Prostate gland (tissue), 2 donors: Measurements from ENCODE around the gene HSPA4L. TPM values are rescaled to one million over a fixed set of nuclear protein-coding genes. Genes with fewer than 3 reads are reported as not detected.

Experiments
- DNase-seq: peaks from one replicate; pipeline ENCODE4 v3.0.0-alpha.2; 2019; ENCODE audit warnings: low spot score
- H3K27ac ChIP-seq, 2 donors: fragments of 200-600 bp; sonication (generic); 2 replicates each; pipeline ENCODE4 v1.5.1; 2017 to 2019
- H3K27me3 ChIP-seq: fragments of 200-600 bp; sonication (generic); replicated peaks from 2 replicates; pipeline ENCODE4 v1.5.1; 2019; ENCODE audit not compliant: insufficient read depth
- H3K36me3 ChIP-seq, 2 donors: fragments of 200-600 bp; sonication (generic); 1 replicate in 1 of 2; 2 replicates in 1 of 2; pipeline versions ENCODE4 v1.5.1 to v1.8.1; 2017 to 2019
- H3K4me1 ChIP-seq: fragments of 200-600 bp; sonication (generic); replicated peaks from 2 replicates; pipeline ENCODE4 v1.5.1; 2019
- H3K4me3 ChIP-seq, 2 donors: fragments of 200-600 bp; sonication (generic); 2 replicates each; pipeline ENCODE4 v1.5.1; 2017 to 2019
- H3K9me3 ChIP-seq: fragments of 200-600 bp; sonication (generic); 2 replicates; pipeline ENCODE4 v1.5.1; 2017
- POLR2A ChIP-seq: fragments of 450-650 bp; IDR thresholded peaks from one replicate; pipeline ENCODE4 v1.6.1; 2016; ENCODE audit warnings: antibody characterized with exemption, mild to moderate bottlenecking
- POLR2AphosphoS5 ChIP-seq: sonication (generic); formaldehyde crosslinking; IDR thresholded peaks from one replicate; pipeline ENCODE4 v1.6.1; 2017; ENCODE audit warnings: antibody characterized with exemption
- WGBS: methylation state at CpG from one replicate; pipeline ENCODE4 v1.1.5; 2018; 5-methylcytosine and 5-hydroxymethylcytosine counted together
- intact Hi-C: fragments of 100-400 bp; cut with DNase I; formaldehyde crosslinking; loops from one replicate; pipeline ENCODE4 v1.14.2; 2022
- total RNA-seq, 2 donors: library from RNA; depleted of rRNA; stranded (reverse); fragments of >200 nt; gene quantifications; one replicate each; pipeline ENCODE4 v1.1.0, GENCODE V29; 2016
- TF ChIP-seq, protein P1 (sequence below), 4 experiments: fragments of 200-600 bp in 2 of 4; fragments of 450-650 bp in 2 of 4; sonication (generic) in 2 of 4; IDR thresholded peaks; 1 replicate in 3 of 4; 2 replicates in 1 of 4; pipeline ENCODE4 v1.5.1; 2016 to 2019; ENCODE audit warnings: antibody characterized with exemption in 4 of 4, mild to moderate bottlenecking in 2 of 4, moderate library complexity in 2 of 4

HSPA4L gene
- total RNA-seq, 2 donors from 2014 or later = 8.8 to 12.9 TPM

- H3K27ac ChIP-seq = no peak overlapping the region
- H3K36me3 ChIP-seq = no peaks in the 10 kb centered on the region
- no peaks in the 10 kb centered on the region for H3K4me1 ChIP-seq
- H3K4me3 ChIP-seq = no peak overlapping the region
- no peak for DNase-seq
- H3K9me3 ChIP-seq = no peaks in the 10 kb centered on the region
- H3K27me3 ChIP-seq = no peaks in the 10 kb centered on the region
- intact Hi-C loops = no loop called here
- 68% methylated on average over 2 of the region's 2 CpGs for WGBS
- TF ChIP-seq, protein P1, sequence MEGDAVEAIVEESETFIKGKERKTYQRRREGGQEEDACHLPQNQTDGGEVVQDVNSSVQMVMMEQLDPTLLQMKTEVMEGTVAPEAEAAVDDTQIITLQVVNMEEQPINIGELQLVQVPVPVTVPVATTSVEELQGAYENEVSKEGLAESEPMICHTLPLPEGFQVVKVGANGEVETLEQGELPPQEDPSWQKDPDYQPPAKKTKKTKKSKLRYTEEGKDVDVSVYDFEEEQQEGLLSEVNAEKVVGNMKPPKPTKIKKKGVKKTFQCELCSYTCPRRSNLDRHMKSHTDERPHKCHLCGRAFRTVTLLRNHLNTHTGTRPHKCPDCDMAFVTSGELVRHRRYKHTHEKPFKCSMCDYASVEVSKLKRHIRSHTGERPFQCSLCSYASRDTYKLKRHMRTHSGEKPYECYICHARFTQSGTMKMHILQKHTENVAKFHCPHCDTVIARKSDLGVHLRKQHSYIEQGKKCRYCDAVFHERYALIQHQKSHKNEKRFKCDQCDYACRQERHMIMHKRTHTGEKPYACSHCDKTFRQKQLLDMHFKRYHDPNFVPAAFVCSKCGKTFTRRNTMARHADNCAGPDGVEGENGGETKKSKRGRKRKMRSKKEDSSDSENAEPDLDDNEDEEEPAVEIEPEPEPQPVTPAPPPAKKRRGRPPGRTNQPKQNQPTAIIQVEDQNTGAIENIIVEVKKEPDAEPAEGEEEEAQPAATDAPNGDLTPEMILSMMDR (IDR thresholded peaks at IDR 0.05) = no peak
- TF ChIP-seq POLR2AphosphoS5 (no peak), POLR2A (no peak)
These were observed 40.3 kb downstream of the HSPA4L start for GRCh38 chr4:127822430-127822829.

DNA sequence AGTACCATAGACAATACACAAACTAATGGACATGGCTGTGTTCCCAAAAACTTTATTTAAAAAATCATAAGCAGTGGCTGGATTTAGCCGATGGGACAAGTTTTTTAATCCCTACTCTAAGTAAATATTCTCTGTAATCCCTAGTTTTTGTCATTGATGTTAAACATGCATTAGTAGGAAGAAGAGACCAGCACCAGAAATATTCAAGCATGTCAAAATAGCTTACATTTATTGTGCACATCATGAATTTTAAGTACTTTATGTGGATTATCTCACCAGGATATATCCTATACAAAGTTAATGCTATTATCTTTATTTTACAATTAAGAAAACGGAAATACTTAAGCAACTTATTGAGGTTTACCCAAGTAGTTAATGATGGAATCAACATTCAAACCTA lies 46.0 kb downstream of the HSPA4L start:
- no peaks in the 10 kb centered on the region for H3K4me1 ChIP-seq
- intact Hi-C loops = no loop called here
- no peak for TF ChIP-seq POLR2A
- TF ChIP-seq, protein P1 (IDR thresholded peaks at IDR 0.05) = no peak
- TF ChIP-seq POLR2AphosphoS5 = no peak
- WGBS = 93% methylated on average over 2 of the region's 2 CpGs
- no peak overlapping the region for H3K4me3 ChIP-seq
- no peaks in the 10 kb centered on the region for H3K27me3 ChIP-seq
- H3K9me3 ChIP-seq = no peaks in the 10 kb centered on the region
- no peaks in the 10 kb centered on the region for H3K36me3 ChIP-seq
- no peak overlapping the region for H3K27ac ChIP-seq
- DNase-seq = no peak

- Histone ChIP-seq H3K36me3 (no peaks in the 10 kb centered on the region), H3K27ac (no peak overlapping the region), H3K4me1 (no peaks in the 10 kb centered on the region), H3K27me3 (no peaks in the 10 kb centered on the region), H3K4me3 (no peak overlapping the region), H3K9me3 (no peaks in the 10 kb centered on the region)
- TF ChIP-seq POLR2A = no peak
- TF ChIP-seq, protein P1 (IDR thresholded peaks at IDR 0.05) = no peak
- no peak for TF ChIP-seq POLR2AphosphoS5
- intact Hi-C loops = no loop called here
- no peak for DNase-seq
These were observed 46.9 kb downstream of the HSPA4L start for GRCh38 chr4:127829014-127829413.

- H3K36me3 ChIP-seq = no peaks in the 10 kb centered on the region
- H3K9me3 ChIP-seq = no peaks in the 10 kb centered on the region
- no peaks in the 10 kb centered on the region for H3K4me1 ChIP-seq
- H3K27me3 ChIP-seq = no peaks in the 10 kb centered on the region
- H3K27ac ChIP-seq = no peak overlapping the region
- 90% methylated on average over 4 of the region's 4 CpGs for WGBS
- DNase-seq = no peak
- H3K4me3 ChIP-seq = no peak overlapping the region
- intact Hi-C loops = no loop called here
- TF ChIP-seq POLR2A (no peak), POLR2AphosphoS5 (no peak)
- TF ChIP-seq, protein P1 (IDR thresholded peaks at IDR 0.05) = no peak
These were observed 50.5 kb downstream of the HSPA4L start for GRCh38 chr4:127832585-127832984.

- Histone ChIP-seq H3K4me3 (no peak overlapping the region), H3K27me3 (no peaks in the 10 kb centered on the region), H3K9me3 (no peaks in the 10 kb centered on the region), H3K4me1 (no peaks in the 10 kb centered on the region), H3K27ac (no peak overlapping the region), H3K36me3 (no peaks in the 10 kb centered on the region)
- WGBS = 94% methylated on average over 12 of the region's 12 CpGs
- TF ChIP-seq POLR2A (no peak), POLR2AphosphoS5 (no peak)
- TF ChIP-seq, protein P1 (IDR thresholded peaks at IDR 0.05) = no peak
- intact Hi-C loops = no loop called here
- no peak for DNase-seq
These were observed 61.8 kb downstream of the HSPA4L start for GRCh38 chr4:127843704-127844600.
